Fibroblast of lung (primary cell): Measurements from ENCODE around the gene FAM222A.

Experiments
- CTCF ChIP-seq, 2 donors: IDR thresholded peaks in 1 of 2; conservative IDR thresholded peaks in 1 of 2; 1 replicate in 1 of 2; 2 replicates in 1 of 2; pipeline ENCODE4 v1.5.1; 2011 to 2012; ENCODE audit warnings: low read length in 2 of 2, control low read depth in 1 of 2, inconsistent platforms in 1 of 2, low read depth in 1 of 2, mild to moderate bottlenecking in 1 of 2
- EZH2 ChIP-seq: IDR thresholded peaks from 2 replicates; pipeline ENCODE4 v1.5.1; 2012; ENCODE audit warnings: low read length, control low read depth, mild to moderate bottlenecking; ENCODE audit errors: missing control alignments

DNA sequence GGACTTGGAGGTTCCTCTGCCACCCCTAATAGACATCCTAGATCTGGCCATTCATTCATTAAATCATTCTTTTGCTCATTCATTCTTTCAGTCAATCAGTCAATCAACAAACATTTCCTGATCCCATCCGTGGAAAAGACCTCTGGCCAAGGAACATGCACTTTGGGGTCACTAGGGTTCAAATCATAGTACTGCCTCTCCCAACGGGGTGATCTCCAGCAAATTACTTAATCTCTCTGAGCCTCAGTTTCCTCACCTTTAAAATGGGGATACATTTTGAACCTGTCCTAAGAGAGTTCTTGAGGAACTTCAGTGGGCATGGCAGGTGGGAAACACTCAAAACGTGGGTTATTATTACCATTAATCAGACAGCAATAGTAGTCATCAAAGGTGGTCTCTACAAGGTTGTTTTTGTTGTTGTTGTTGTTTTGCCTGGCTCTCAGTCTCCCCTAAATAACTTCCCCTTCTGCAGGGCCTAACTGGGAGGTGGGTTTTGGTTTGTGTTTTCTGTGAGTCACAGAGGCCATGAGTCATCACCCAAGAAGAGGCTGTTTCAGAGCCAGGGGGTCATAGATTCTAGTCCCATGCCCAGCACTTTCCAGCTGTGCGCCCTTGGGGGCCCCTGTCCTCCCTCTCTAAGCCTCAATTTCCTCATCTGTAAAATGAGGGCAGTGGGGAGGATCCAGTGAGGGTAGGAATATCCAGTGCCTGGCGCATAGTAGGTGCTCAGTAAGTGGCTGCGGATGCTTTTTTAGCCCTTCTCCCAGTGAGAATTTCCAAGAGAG lies 16.9 kb upstream of the FAM222A start:
- TF ChIP-seq CTCF (conservative IDR thresholded peaks at IDR 0.05 in 1 of 2, IDR thresholded peaks at IDR 0.05 in 1 of 2; ENCODE audit: low read depth in 1 of 2, low read length in 2 of 2) (no peak), EZH2 (no peak)
